Hepatocyte (in vitro differentiated cells): ENCODE measurements around the gene F8.

ENCODE experiments used
- EZH2 ChIP-seq: fragments of 200-600 bp; sonication (generic); IDR thresholded peaks from 2 replicates; pipeline ENCODE4 v1.6.1; 2016; ENCODE audit warnings: antibody characterized with exemption, mild to moderate bottlenecking, borderline replicate concordance
- EZH2phosphoT487 ChIP-seq: fragments of 200-600 bp; sonication (generic); IDR thresholded peaks from one replicate; pipeline ENCODE4 v1.6.1; 2018; ENCODE audit warnings: antibody characterized with exemption, mild to moderate bottlenecking, low read depth, moderate library complexity; ENCODE audit not compliant: unreplicated experiment, severe bottlenecking
- TF ChIP-seq, protein P1 (sequence below): fragments of 200-600 bp; sonication (generic); IDR thresholded peaks from 2 replicates; pipeline ENCODE4 v1.5.1; 2016; ENCODE audit warnings: antibody characterized with exemption, mild to moderate bottlenecking; ENCODE audit not compliant: poor library complexity

DNA sequence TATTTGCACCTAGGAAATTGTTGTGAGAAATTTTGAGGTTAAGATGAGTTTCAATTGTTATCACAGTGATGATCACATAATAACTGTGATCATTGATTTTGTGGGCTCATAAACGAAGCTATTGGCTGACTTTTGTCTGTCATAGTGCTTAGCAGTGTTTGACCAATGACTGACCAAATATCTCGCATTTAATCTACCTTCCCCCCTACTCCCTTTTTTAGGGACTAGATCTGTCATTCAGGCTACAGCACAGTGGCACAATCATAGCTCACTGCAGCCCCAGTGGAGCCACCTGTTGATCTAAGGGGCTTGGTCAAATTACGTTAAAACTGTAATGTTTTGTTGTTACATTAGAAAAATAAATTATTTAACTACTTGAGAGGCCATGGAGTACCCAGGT lies 5.6 kb upstream of the F8 start:
- no peak for TF ChIP-seq EZH2phosphoT487
- TF ChIP-seq, protein P1, sequence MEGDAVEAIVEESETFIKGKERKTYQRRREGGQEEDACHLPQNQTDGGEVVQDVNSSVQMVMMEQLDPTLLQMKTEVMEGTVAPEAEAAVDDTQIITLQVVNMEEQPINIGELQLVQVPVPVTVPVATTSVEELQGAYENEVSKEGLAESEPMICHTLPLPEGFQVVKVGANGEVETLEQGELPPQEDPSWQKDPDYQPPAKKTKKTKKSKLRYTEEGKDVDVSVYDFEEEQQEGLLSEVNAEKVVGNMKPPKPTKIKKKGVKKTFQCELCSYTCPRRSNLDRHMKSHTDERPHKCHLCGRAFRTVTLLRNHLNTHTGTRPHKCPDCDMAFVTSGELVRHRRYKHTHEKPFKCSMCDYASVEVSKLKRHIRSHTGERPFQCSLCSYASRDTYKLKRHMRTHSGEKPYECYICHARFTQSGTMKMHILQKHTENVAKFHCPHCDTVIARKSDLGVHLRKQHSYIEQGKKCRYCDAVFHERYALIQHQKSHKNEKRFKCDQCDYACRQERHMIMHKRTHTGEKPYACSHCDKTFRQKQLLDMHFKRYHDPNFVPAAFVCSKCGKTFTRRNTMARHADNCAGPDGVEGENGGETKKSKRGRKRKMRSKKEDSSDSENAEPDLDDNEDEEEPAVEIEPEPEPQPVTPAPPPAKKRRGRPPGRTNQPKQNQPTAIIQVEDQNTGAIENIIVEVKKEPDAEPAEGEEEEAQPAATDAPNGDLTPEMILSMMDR, result no peak
- TF ChIP-seq EZH2, result no peak
